Right lobe of liver (tissue), 6 donors: Measurements from ENCODE around the gene NSD1. TPM values are rescaled to one million over a fixed set of nuclear protein-coding genes. Genes with fewer than 3 reads are reported as not detected.

Experiments
- ATAC-seq, 4 donors: fragments of 200-7000 bp; cut with Tn5 transposase; one replicate each; pipeline ENCODE4 v1.9.1; 2020; ENCODE audit warnings: mild to moderate bottlenecking in 4 of 4, moderate library complexity in 4 of 4
- DNase-seq, 3 donors: peaks; one replicate each; pipeline ENCODE4 v3.0.0-alpha.2; 2020
- H3K27ac ChIP-seq, 3 donors: fragments of 200-600 bp; one replicate each; pipeline ENCODE4 v1.8.0; 2022
- H3K27me3 ChIP-seq, 2 donors: fragments of 200-600 bp; one replicate each; pipeline ENCODE4 v1.8.0; 2022
- H3K36me3 ChIP-seq, 4 donors: fragments of 200-600 bp; sonication (generic) in 1 of 4; one replicate each; pipeline versions ENCODE4 v1.5.1 to v1.8.0; 2017 to 2022; ENCODE audit warnings: control low read depth in 1 of 4
- H3K4me1 ChIP-seq, 4 donors: fragments of 200-600 bp; sonication (generic) in 1 of 4; one replicate each; pipeline versions ENCODE4 v1.5.1 to v1.8.0; 2017 to 2022; ENCODE audit warnings: control low read depth in 1 of 4
- H3K4me3 ChIP-seq, 3 donors: fragments of 200-600 bp; one replicate each; pipeline ENCODE4 v1.8.0; 2022
- H3K9me3 ChIP-seq, 4 donors: fragments of 200-600 bp; sonication (generic) in 1 of 4; one replicate each; pipeline versions ENCODE4 v1.5.1 to v1.8.0; 2017 to 2022; ENCODE audit warnings: control low read depth in 1 of 4
- CTCF ChIP-seq, 4 donors: fragments of 200-600 bp in 3 of 4; fragments of 450-650 bp in 1 of 4; IDR thresholded peaks; one replicate each; pipeline versions ENCODE4 v1.5.1 to v1.8.0; 2016 to 2022; ENCODE audit warnings: antibody characterized with exemption in 4 of 4, mild to moderate bottlenecking in 2 of 4
- POLR2A ChIP-seq: fragments of 450-650 bp; IDR thresholded peaks from one replicate; pipeline ENCODE4 v1.6.1; 2017; ENCODE audit warnings: antibody characterized with exemption, mild to moderate bottlenecking
- WGBS: methylation state at CpG from one replicate; pipeline ENCODE4 v1.1.6; 2018; ENCODE audit warnings: low coverage, low lambda C conversion rate; ENCODE audit not compliant: insufficient coverage; ENCODE audit errors: missing lambda C conversion rate; 5-methylcytosine and 5-hydroxymethylcytosine counted together
- intact Hi-C, 2 donors: fragments of 100-400 bp; cut with DNase I; formaldehyde crosslinking; loops; one replicate each; pipeline versions ENCODE4 v1.11.2 to v1.14.1; 2022
- total RNA-seq, 6 experiments: library from RNA; depleted of rRNA in 2 of 6; stranded (reverse); fragments of >200 nt in 2 of 6; fragmentation: NEBNext Ultra II Directional in 3 of 6; extraction: Animal tissue kit (Norgen Biotek cat#: 25700) in 3 of 6; gene quantifications; one replicate each; pipeline versions ENCODE4 v1.1.0 to v1.2.4, GENCODE V29; 2016 to 2023
- donor health status: DM: no; HTN: yes; CAD: no.
- donor health status: DM: no; HTN: no; CAD: no.
- donor health status: DM: no; HTN: no; CAD: no.
- donor health status: DM: no; HTN: yes; CAD: no.
- donor health status: DM: no; HTN: yes; CAD: no.

NSD1 gene
- total RNA-seq, 6 experiments from 2014 or later: 13.1 to 33.1 (median 23.6) TPM

GRCh38 chr5:177093803-177094202 is 39.8 kb upstream of the NSD1 start:
- H3K27ac ChIP-seq: peak overlapping the region in 1 of 3 donors; percentile 78
- DNase-seq: no peak
- H3K4me3 ChIP-seq: no peak overlapping the region
- no peak for ATAC-seq
- peaks cover 0 to 32% (median 16%) of the 10 kb centered on the region in 4 donors for H3K36me3 ChIP-seq
- H3K4me1 ChIP-seq: peaks cover 2 to 60% (median 19%) of the 10 kb centered on the region in 4 donors
- H3K27me3 ChIP-seq: no peaks in the 10 kb centered on the region
- TF ChIP-seq POLR2A (no peak), CTCF (IDR thresholded peaks at IDR 0.05) (no peak)
- 97% methylated on average over 4 of the region's 6 CpGs for WGBS
- intact Hi-C loops: no loop called here
- H3K9me3 ChIP-seq: no peaks in the 10 kb centered on the region

GRCh38 chr5:177094224-177095087 is 39.1 kb upstream of the NSD1 start:
- Histone ChIP-seq H3K4me3 (no peak overlapping the region), H3K9me3 (no peaks in the 10 kb centered on the region), H3K36me3 (peaks cover 0 to 32% (median 16%) of the 10 kb centered on the region in 4 donors), H3K4me1 (peaks cover 2 to 54% (median 16%) of the 10 kb centered on the region in 4 donors), H3K27me3 (no peaks in the 10 kb centered on the region), H3K27ac (peak overlapping the region in 2 of 3 donors; percentile 47 to 78)
- ATAC-seq: peak; percentile 83 to 90 (median 88)
- TF ChIP-seq POLR2A (no peak), CTCF (IDR thresholded peaks at IDR 0.05) (no peak)
- DNase-seq: peak; percentile 81 to 95 (median 91)
- WGBS: 18% methylated on average over 11 of the region's 12 CpGs
- intact Hi-C loops: no loop called here

GRCh38 chr5:177095088-177095669 is 38.4 kb upstream of the NSD1 start:
- 73% methylated on average over 7 of the region's 28 CpGs for WGBS
- intact Hi-C loops: no loop called here
- H3K27me3 ChIP-seq: no peaks in the 10 kb centered on the region
- H3K27ac ChIP-seq: peak overlapping the region in 2 of 3 donors; percentile 20 to 78
- no peaks in the 10 kb centered on the region for H3K9me3 ChIP-seq
- TF ChIP-seq POLR2A (no peak), CTCF (IDR thresholded peaks at IDR 0.05) (no peak)
- peaks cover 0 to 32% (median 16%) of the 10 kb centered on the region in 4 donors for H3K36me3 ChIP-seq
- DNase-seq: no peak
- no peak overlapping the region for H3K4me3 ChIP-seq
- H3K4me1 ChIP-seq: peaks cover 2 to 49% (median 14%) of the 10 kb centered on the region in 4 donors
- no peak for ATAC-seq

GRCh38 chr5:177096162-177097015 is 37.2 kb upstream of the NSD1 start:
- intact Hi-C loops: no loop called here
- H3K4me1 ChIP-seq: peaks cover 2 to 45% (median 14%) of the 10 kb centered on the region in 4 donors
- H3K9me3 ChIP-seq: no peaks in the 10 kb centered on the region
- DNase-seq (peak in 2 of 3 donors; percentile 68 to 90), ATAC-seq (peak in 3 of 4 donors; percentile 3 to 68 (median 11))
- H3K27ac ChIP-seq: peak overlapping the region in 1 of 3 donors; percentile 78
- no peaks in the 10 kb centered on the region for H3K27me3 ChIP-seq
- no peak overlapping the region for H3K4me3 ChIP-seq
- TF ChIP-seq POLR2A (no peak), CTCF (IDR thresholded peaks at IDR 0.05) (no peak)
- WGBS: 46% methylated on average over 4 of the region's 29 CpGs
- peaks cover 0 to 26% (median 11%) of the 10 kb centered on the region in 4 donors for H3K36me3 ChIP-seq
